GM21447 (cell line): Measurements from ENCODE around the gene NAT8L.

Experiments used
- ATAC-seq: cut with Tn5 transposase; IDR thresholded peaks from one replicate; pipeline ENCODE4 v1.9.1; 2021; ENCODE audit not compliant: unreplicated experiment

The NAT8L gene

GRCh38 chr4:2090642-2091041 lies 31.5 kb downstream of the NAT8L start:
- ATAC-seq, result no peak

GRCh38 chr4:2091990-2092668 lies 33.0 kb downstream of the NAT8L start:
- ATAC-seq, result no peak

- ATAC-seq, result no peak
Observed at GRCh38 chr4:2092669-2093053, 33.5 kb downstream of the NAT8L start.

GRCh38 chr4:2093265-2093664 lies 34.1 kb downstream of the NAT8L start:
- no peak for ATAC-seq

GRCh38 chr4:2094545-2094944 lies 35.4 kb downstream of the NAT8L start:
- ATAC-seq, result no peak

GRCh38 chr4:2095236-2096072 lies 36.3 kb downstream of the NAT8L start:
- no peak for ATAC-seq

- ATAC-seq, result no peak
Observed at GRCh38 chr4:2096073-2096609, 37.0 kb downstream of the NAT8L start.

GRCh38 chr4:2101346-2102044 lies 42.4 kb downstream of the NAT8L start:
- ATAC-seq, result no peak

GRCh38 chr4:2102045-2102883 lies 43.1 kb downstream of the NAT8L start:
- no peak for ATAC-seq

GRCh38 chr4:2103127-2103842 lies 44.2 kb downstream of the NAT8L start:
- ATAC-seq, result no peak

- no peak for ATAC-seq
Observed at GRCh38 chr4:2103843-2104547, 44.9 kb downstream of the NAT8L start.

- ATAC-seq, result no peak
Observed at GRCh38 chr4:2104556-2105345, 45.6 kb downstream of the NAT8L start.

- no peak for ATAC-seq
Observed at GRCh38 chr4:2105559-2105958, 46.4 kb downstream of the NAT8L start.

GRCh38 chr4:2116687-2117400 lies 57.7 kb downstream of the NAT8L start:
- ATAC-seq, result no peak
